ENCODE results near the gene SIAH2. TPM values are rescaled to one million over a fixed set of nuclear protein-coding genes. Genes with fewer than 3 reads are reported as not detected.
A peak's percentile ranks its signal among the peaks of the same experiment; 100 is the strongest.

The SIAH2 gene
- total RNA-seq, 1 experiment from 2014 or later, result 24.0 TPM

DNA sequence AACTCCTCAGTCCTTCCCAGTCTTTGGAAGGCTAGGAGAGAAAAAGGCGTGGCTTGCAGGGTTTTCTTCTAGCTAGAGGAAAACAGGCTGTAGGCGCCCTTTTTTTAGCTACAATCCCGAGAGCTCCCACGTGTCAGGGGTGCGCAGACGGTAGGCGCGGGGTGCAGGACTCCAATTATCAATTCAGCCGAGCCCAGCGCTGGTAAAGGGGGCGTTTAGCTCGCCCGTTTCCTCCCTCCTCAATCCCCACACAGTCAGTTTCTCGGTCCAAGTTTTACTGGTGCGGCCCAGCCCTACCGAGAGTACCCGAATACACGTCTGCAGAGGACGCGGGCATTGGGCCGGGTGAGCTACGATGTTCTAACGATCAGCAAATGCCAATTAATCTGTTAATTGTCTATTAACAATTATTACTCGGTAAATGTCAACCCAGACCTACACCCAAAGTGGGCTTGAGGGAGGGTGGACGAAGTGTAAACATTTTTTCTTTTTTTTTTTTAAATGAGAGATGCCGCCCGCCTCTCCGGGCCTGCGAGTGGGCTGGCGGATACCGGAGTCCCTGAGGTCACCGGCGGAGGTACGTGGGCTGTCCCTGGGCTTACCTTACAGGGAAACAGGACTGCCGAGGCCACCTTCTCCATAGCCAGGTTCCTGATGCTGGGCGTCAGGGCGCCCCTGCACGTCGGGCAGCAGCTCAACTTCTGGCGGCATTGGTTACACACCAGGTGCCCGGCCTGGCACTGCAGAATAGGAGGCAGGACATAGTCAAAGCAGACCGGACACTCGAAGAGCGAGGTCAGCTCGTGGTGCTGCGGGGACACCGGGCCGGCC, 923 bp downstream of the SIAH2 start:
- peak overlapping the region; percentile 83 to 93 for H3K4me3 ChIP-seq (ENCODE audit: low read depth in 2 of 2, low read length in 2 of 2)
- peak overlapping the region; percentile 87 for H3K27ac ChIP-seq (ENCODE audit: low read length)
- ATAC-seq, result peak; percentile 2
- intact Hi-C loops (cut with micrococcal nuclease; ENCODE audit: unreplicated experiment), result no loop called here
- TF ChIP-seq TCF7L2 (IDR thresholded peaks at IDR 0.05; ENCODE audit: low read depth, low read length) (no peak), SIN3A (IDR thresholded peaks at IDR 0.05; ENCODE audit: borderline replicate concordance, insufficient read depth, low read depth, low read length) (no peak), CTCF (IDR thresholded peaks at IDR 0.05) (no peak), POLR2AphosphoS5 (IDR thresholded peaks at IDR 0.05; ENCODE audit: low read depth, low read length) (no peak), REST (IDR thresholded peaks at IDR 0.05; ENCODE audit: insufficient read depth in 1 of 2, low read depth in 2 of 2, low read length in 1 of 2) (no peak)
- no peaks in the 10 kb centered on the region for H3K27me3 ChIP-seq (ENCODE audit: control insufficient read depth, insufficient read depth, low read length)
- no peak for DNase-seq (ENCODE audit: low read depth, low spot score)
- POLR2A ChIA-PET, result interaction anchor here (0.6 kb wide), 1 partner anchor 41 kb away, joined by 3 read pairs; no protein-coding TSS in a partner anchor
- H3K4me1 ChIP-seq (ENCODE audit: control insufficient read depth, insufficient read depth, low read length), result peaks cover 28% of the 10 kb centered on the region
- H3K36me3 ChIP-seq (ENCODE audit: control insufficient read depth, insufficient read depth, low read length), result peaks cover 8% of the 10 kb centered on the region
- H3K9me3 ChIP-seq (ENCODE audit: control insufficient read depth, insufficient read depth, low read depth, low read length), result no peaks in the 10 kb centered on the region
- no TSS peak for BruUV-seq (replicated peaks)
- CTCF ChIA-PET, result interaction anchor here (0.6 to 1.1 kb wide), 2 partner anchors 16 to 415 kb away, joined by 3 to 6 read pairs; no protein-coding TSS in a partner anchor
- in situ Hi-C loops (cut with HindIII; ENCODE audit: low pct_unique_long_range_greater_than_20kb, low sequenced_read_pairs), result no loop called here

DNA sequence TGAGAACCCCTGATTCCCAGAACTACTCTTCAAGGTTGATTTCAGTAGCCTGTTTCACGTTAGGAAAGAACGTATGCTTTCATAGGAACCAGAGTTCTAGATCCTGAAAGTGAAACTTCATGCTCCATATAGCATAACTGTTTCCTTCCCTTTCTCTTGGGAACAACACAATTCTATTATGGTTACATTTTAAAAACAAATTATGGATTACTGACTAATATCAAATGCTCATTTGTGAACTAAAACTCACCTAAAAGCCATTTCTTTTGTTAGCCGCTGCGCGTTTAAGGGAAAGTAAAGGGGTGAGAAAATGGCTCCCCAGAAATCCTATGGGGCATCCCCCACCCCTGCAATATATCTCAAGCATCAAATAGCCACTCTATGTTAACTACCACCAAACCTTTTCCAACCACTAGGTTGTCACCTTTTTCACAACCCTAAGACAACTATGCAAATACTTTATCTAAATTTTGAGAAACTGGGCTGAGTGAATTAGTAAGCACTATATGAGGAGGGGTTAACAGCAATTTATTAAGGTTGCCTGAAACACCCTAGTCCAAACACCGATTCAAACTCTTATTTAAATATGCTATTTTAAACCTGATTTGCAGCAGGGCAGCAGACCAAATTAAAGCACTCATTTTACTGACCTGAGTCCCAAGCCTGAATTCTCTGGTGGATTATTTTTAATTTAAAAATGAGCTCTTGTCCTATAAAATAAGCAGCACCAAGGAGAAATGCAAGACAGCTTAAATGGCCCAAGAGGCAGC, 2.4 kb downstream of the SIAH2 start:
- TF ChIP-seq TCF7L2 (IDR thresholded peaks at IDR 0.05; ENCODE audit: low read depth, low read length), result no peak
- DNase-seq (ENCODE audit: low read depth, low spot score) (no peak), ATAC-seq (no peak)
- ChIA-PET POLR2A (no interaction called here), CTCF (interaction anchor here (0.6 kb wide), 1 partner anchor 104 kb away, joined by 3 read pairs; no protein-coding TSS in a partner anchor)
- Histone ChIP-seq H3K9me3 (ENCODE audit: control insufficient read depth, insufficient read depth, low read depth, low read length) (no peaks in the 10 kb centered on the region), H3K4me1 (ENCODE audit: control insufficient read depth, insufficient read depth, low read length) (peaks cover 28% of the 10 kb centered on the region), H3K27me3 (ENCODE audit: control insufficient read depth, insufficient read depth, low read length) (no peaks in the 10 kb centered on the region), H3K36me3 (ENCODE audit: control insufficient read depth, insufficient read depth, low read length) (peaks cover 8% of the 10 kb centered on the region), H3K27ac (ENCODE audit: low read length) (peak overlapping the region; percentile 87), H3K4me3 (ENCODE audit: low read depth in 2 of 2, low read length in 2 of 2) (peak overlapping the region; percentile 83 to 93)
- no TSS peak for BruUV-seq (replicated peaks)
- intact Hi-C loops (cut with micrococcal nuclease; ENCODE audit: unreplicated experiment) (no loop called here), in situ Hi-C loops (cut with HindIII; ENCODE audit: low pct_unique_long_range_greater_than_20kb, low sequenced_read_pairs) (no loop called here)
